GM12878 (cell line): ENCODE data around the gene AOPEP. TPM values are rescaled to one million over a fixed set of nuclear protein-coding genes. Genes with fewer than 3 reads are reported as not detected.

Experiments used
- ATAC-seq: fragments of 200-7000 bp; cut with Tn5 transposase; 3 replicates; pipeline ENCODE4 v1.9.1; 2020; ENCODE audit warnings: mild to moderate bottlenecking, moderate library complexity
- BruUV-seq: library from RNA; stranded (reverse); fragments of 400-500 nt; replicated peaks from 2 replicates; lab custom pipeline; 2021; lab: Mats Ljungman, UMichigan
- CTCF ChIA-PET: fragments of 300-600 bp; sonication (Branson Sonifier 250); formaldehyde crosslinking; extraction: SDS; loops from one replicate; lab custom pipeline; 2021; ENCODE audit warnings: inconsistent platforms; lab: Yijun Ruan, JAX
- POLR2A ChIA-PET: fragments of 350-600 bp; formaldehyde crosslinking; extraction: SDS; loops from one replicate; lab custom pipeline; 2021; ENCODE audit warnings: inconsistent platforms; lab: Charles Lee
- RAD21 ChIA-PET: fragments of 300-600 bp; sonication (Branson Sonifier 250); formaldehyde crosslinking; loops from one replicate; lab custom pipeline; 2023; ENCODE audit warnings: antibody characterized with exemption; ENCODE audit not compliant: unreplicated experiment; lab: Charles Lee
- SMC1A ChIA-PET: fragments of 300-600 bp; sonication (Branson Sonifier 250); formaldehyde crosslinking; loops from one replicate; lab custom pipeline; 2023; ENCODE audit not compliant: unreplicated experiment, uncharacterized antibody; lab: Charles Lee
- DNase-seq: peaks from one replicate; pipeline ENCODE4 v3.0.0-alpha.2; 2011; ENCODE audit warnings: low read depth, low spot score
- FAIRE-seq: peaks from 3 replicates; lab custom pipeline; 2011; peaks lifted over from hg19 to GRCh38; lab: Jason Lieb, UNC
- H2AFZ ChIP-seq: 2 replicates; pipeline ENCODE4 v1.6.0; 2011; ENCODE audit warnings: low read depth, low read length, control low read depth; ENCODE audit not compliant: control insufficient read depth
- H3K27ac ChIP-seq: 2 replicates; pipeline ENCODE4 v1.5.1; 2011; ENCODE audit warnings: control low read depth; ENCODE audit not compliant: control insufficient read depth, insufficient read depth
- H3K27me3 ChIP-seq, 2 experiments: replicated peaks in 1 of 2; 2 replicates each; pipeline versions ENCODE4 v1.6.0 to v1.6.1; 2011; ENCODE audit warnings: low read length in 1 of 2; ENCODE audit not compliant: control insufficient read depth in 2 of 2, insufficient read depth in 2 of 2
- H3K36me3 ChIP-seq, 2 experiments: 2 replicates each; pipeline ENCODE4 v1.5.1; 2011; ENCODE audit warnings: low read length in 1 of 2; ENCODE audit not compliant: control insufficient read depth in 2 of 2, insufficient read depth in 2 of 2
- H3K4me1 ChIP-seq: 2 replicates; pipeline ENCODE4 v1.6.1; 2011; ENCODE audit warnings: mild to moderate bottlenecking, low read length, moderate library complexity, mixed read lengths; ENCODE audit not compliant: control insufficient read depth, insufficient read depth
- H3K4me2 ChIP-seq: 2 replicates; pipeline ENCODE4 v1.6.0; 2011; ENCODE audit warnings: control low read depth; ENCODE audit not compliant: control insufficient read depth, insufficient read depth
- H3K4me3 ChIP-seq: fragments of 200-600 bp; sonication (generic); 2 replicates; pipeline ENCODE4 v1.5.1; 2016
- H3K79me2 ChIP-seq: 2 replicates; pipeline ENCODE4 v1.6.0; 2011; ENCODE audit warnings: low read length; ENCODE audit not compliant: control insufficient read depth, insufficient read depth
- H3K9ac ChIP-seq: 2 replicates; pipeline ENCODE4 v1.8.0; 2011; ENCODE audit warnings: low read length, control low read depth, mixed read lengths; ENCODE audit not compliant: control insufficient read depth, insufficient read depth
- H3K9me3 ChIP-seq: replicated peaks from 3 replicates; pipeline ENCODE4 v1.5.1; 2011; ENCODE audit warnings: mild to moderate bottlenecking, low read length; ENCODE audit not compliant: control insufficient read depth, insufficient read depth
- H4K20me1 ChIP-seq: 2 replicates; pipeline ENCODE4 v1.6.0; 2011; ENCODE audit not compliant: control insufficient read depth, insufficient read depth
- CHD2 ChIP-seq: IDR thresholded peaks from 2 replicates; pipeline ENCODE4 v1.6.1; 2011; ENCODE audit warnings: low read depth, low read length, improper control_type of control experiment, borderline replicate concordance
- MEF2B ChIP-seq: fragments of 450-650 bp; IDR thresholded peaks from 2 replicates; pipeline ENCODE4 v1.6.1; 2018; ENCODE audit warnings: mild to moderate bottlenecking, moderate library complexity; ENCODE audit not compliant: partially characterized antibody, poor library complexity, severe bottlenecking
- RFX5 ChIP-seq: IDR thresholded peaks from 2 replicates; pipeline ENCODE4 v1.6.1; 2011; ENCODE audit warnings: low read depth, low read length, improper control_type of control experiment
- SIX5 ChIP-seq: IDR thresholded peaks from 2 replicates; pipeline ENCODE4 v1.6.1; 2011; ENCODE audit warnings: mild to moderate bottlenecking, low read depth, low read length, moderate library complexity; ENCODE audit not compliant: severe bottlenecking
- TARDBP ChIP-seq: IDR thresholded peaks from 2 replicates; pipeline ENCODE4 v1.6.1; 2016; ENCODE audit warnings: borderline replicate concordance
- ZBED1 ChIP-seq: IDR thresholded peaks from 2 replicates; pipeline ENCODE4 v1.6.1; 2016; ENCODE audit warnings: borderline replicate concordance
- WGBS: methylation state at CpG from one replicate; pipeline ENCODE4 v1.1.6; 2016; ENCODE audit warnings: low lambda C conversion rate; ENCODE audit not compliant: insufficient replicate concordance, insufficient coverage; ENCODE audit errors: missing lambda C conversion rate; 5-methylcytosine and 5-hydroxymethylcytosine counted together
- in situ Hi-C: fragments of 300-500 bp; cut with MboI; formaldehyde crosslinking; loops from 9 replicates; pipeline ENCODE4 v1.14.3; 2018; ENCODE audit warnings: mixed read lengths
- intact Hi-C: fragments of 100-400 bp; cut with micrococcal nuclease; formaldehyde crosslinking; loops from one replicate; pipeline ENCODE4 v1.14.2; 2022; ENCODE audit not compliant: unreplicated experiment
- polyA plus RNA-seq, 11 experiments: library from polyadenylated mRNA; depleted of rRNA in 4 of 11; unstranded in 6 of 11; stranded (reverse) in 5 of 11; fragments of >200 nt; fragmentation: Nextera tagmentation in 4 of 11; fragmentation: Illumina TruSeq in 1 of 11; extraction: Ambion mirVana in 4 of 11; extraction: Trizol in 1 of 11; gene quantifications; 1 replicate in 1 of 11; 2 replicates in 10 of 11; pipeline versions ENCODE4 v1.2.1 to v1.2.3, GENCODE V29; 2011 to 2016; ENCODE audit warnings: inconsistent platforms in 2 of 11, missing spikeins in 2 of 11, low read depth in 1 of 11
- total RNA-seq, 4 experiments: library from RNA; depleted of rRNA in 3 of 4; stranded (reverse); fragments of >200 nt in 3 of 4; fragmentation: Illumina TruSeq in 1 of 4; extraction: Trizol in 1 of 4; gene quantifications; 2 replicates each; pipeline versions ENCODE4 v1.2.1 to v1.2.3, GENCODE V29; 2013 to 2021
- TF ChIP-seq, protein P1 (sequence below): fragments of 450-650 bp; IDR thresholded peaks from 2 replicates; pipeline ENCODE4 v1.6.1; 2017; ENCODE audit warnings: borderline replicate concordance
- TF ChIP-seq, protein P2 (sequence below): fragments of 450-650 bp; IDR thresholded peaks from 2 replicates; pipeline ENCODE4 v1.6.1; 2017; ENCODE audit warnings: antibody characterized with exemption, mild to moderate bottlenecking, moderate library complexity

AOPEP gene
- total and polyA plus RNA-seq, 10 of the 15 experiments (the other 5 are each of a cell fraction or from before 2014, with no cell fraction given) = 2.3 to 16.9 (median 10.1) TPM

DNA sequence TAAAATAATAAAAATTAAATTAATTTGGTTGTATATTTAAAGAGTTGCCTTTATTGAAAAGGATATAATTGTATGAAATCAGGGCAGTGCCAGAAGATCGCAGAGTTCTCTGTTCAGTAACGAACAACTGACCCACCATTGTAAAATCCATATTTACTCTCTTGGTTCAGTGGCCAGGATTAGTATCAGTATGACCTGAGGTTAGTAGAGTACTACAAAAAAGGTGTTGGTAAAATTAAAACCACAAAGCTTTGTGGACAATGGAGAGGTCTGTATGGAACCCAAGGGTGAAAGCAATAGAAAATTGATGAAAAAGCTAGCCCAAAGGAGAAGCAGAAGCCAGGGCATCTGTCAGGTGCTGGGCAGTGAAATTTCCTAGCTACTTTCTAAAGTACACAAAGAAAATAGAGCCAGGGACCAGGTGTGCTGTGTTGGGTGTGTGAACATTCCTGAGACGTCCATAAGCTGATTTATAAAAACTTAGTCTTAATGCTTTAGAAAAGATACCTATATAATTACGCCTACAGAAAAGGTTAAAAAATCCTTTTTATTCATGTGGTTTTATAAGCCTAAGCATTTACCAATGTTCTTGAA, 159.5 kb downstream of the AOPEP start:
- H3K4me2 ChIP-seq = no peak overlapping the region
- no peak overlapping the region for H3K4me3 ChIP-seq
- H3K27ac ChIP-seq = no peak overlapping the region
- H4K20me1 ChIP-seq = no peaks in the 10 kb centered on the region
- intact Hi-C loops = no loop called here
- in situ Hi-C loops = no loop called here
- H3K36me3 ChIP-seq = no peaks in the 10 kb centered on the region
- no peaks in the 10 kb centered on the region for H3K79me2 ChIP-seq
- no TSS peak for BruUV-seq
- TF ChIP-seq, protein P1, sequence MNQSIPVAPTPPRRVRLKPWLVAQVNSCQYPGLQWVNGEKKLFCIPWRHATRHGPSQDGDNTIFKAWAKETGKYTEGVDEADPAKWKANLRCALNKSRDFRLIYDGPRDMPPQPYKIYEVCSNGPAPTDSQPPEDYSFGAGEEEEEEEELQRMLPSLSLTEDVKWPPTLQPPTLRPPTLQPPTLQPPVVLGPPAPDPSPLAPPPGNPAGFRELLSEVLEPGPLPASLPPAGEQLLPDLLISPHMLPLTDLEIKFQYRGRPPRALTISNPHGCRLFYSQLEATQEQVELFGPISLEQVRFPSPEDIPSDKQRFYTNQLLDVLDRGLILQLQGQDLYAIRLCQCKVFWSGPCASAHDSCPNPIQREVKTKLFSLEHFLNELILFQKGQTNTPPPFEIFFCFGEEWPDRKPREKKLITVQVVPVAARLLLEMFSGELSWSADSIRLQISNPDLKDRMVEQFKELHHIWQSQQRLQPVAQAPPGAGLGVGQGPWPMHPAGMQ = no peak
- TF ChIP-seq, protein P2, sequence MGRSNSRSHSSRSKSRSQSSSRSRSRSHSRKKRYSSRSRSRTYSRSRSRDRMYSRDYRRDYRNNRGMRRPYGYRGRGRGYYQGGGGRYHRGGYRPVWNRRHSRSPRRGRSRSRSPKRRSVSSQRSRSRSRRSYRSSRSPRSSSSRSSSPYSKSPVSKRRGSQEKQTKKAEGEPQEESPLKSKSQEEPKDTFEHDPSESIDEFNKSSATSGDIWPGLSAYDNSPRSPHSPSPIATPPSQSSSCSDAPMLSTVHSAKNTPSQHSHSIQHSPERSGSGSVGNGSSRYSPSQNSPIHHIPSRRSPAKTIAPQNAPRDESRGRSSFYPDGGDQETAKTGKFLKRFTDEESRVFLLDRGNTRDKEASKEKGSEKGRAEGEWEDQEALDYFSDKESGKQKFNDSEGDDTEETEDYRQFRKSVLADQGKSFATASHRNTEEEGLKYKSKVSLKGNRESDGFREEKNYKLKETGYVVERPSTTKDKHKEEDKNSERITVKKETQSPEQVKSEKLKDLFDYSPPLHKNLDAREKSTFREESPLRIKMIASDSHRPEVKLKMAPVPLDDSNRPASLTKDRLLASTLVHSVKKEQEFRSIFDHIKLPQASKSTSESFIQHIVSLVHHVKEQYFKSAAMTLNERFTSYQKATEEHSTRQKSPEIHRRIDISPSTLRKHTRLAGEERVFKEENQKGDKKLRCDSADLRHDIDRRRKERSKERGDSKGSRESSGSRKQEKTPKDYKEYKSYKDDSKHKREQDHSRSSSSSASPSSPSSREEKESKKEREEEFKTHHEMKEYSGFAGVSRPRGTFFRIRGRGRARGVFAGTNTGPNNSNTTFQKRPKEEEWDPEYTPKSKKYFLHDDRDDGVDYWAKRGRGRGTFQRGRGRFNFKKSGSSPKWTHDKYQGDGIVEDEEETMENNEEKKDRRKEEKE = no peak
- TF ChIP-seq RFX5 = no peak
- TF ChIP-seq SIX5 = no peak
- no peak for TF ChIP-seq TARDBP
- TF ChIP-seq MEF2B = no peak
- no peak for TF ChIP-seq CHD2
- no peak for TF ChIP-seq ZBED1
- CTCF ChIA-PET = interaction anchor here (0.6 to 1.4 kb wide), 3 partner anchors 9 to 45 kb away, joined by 3 read pairs; no protein-coding TSS in a partner anchor
- no peaks in the 10 kb centered on the region; the same call in 1 of the 3 replicates for H3K9me3 ChIP-seq
- ATAC-seq = peak; percentile 54; the same call in 2 of the 3 replicates
- no peak overlapping the region for H3K9ac ChIP-seq
- no peak overlapping the region for H2AFZ ChIP-seq
- no peaks in the 10 kb centered on the region for H3K27me3 ChIP-seq
- WGBS = 85% methylated on average over 4 of the region's 4 CpGs
- no peak for DNase-seq
- POLR2A ChIA-PET = no interaction called here
- RAD21 ChIA-PET = interaction anchor here (0.5 to 0.9 kb wide), 4 partner anchors 11 to 477 kb away, joined by 3 to 4 read pairs (median 4); no protein-coding TSS in a partner anchor
- SMC1A ChIA-PET = interaction anchor here (1.1 to 2.1 kb wide), 7 partner anchors 9 to 83 kb away, joined by 3 to 9 read pairs (median 5); no protein-coding TSS in a partner anchor
- FAIRE-seq = no peak
- H3K4me1 ChIP-seq = peaks cover 8% of the 10 kb centered on the region; the same call in 1 of the 2 replicates
